WERI-Rb-1 (cell line): ENCODE results near the gene CD52.
"Not testable (repeated sequence)": the region's sequence is repeated elsewhere in the genome, so short reads cannot be mapped to it uniquely, and the experiment has no call there.

Source experiments
- DNase-seq: peaks from one replicate; pipeline ENCODE4 v3.0.0-alpha.2; 2020
- H3K27ac ChIP-seq: fragments of 250-450 bp; sonication (Bioruptor Pico); 2 replicates; pipeline ENCODE4 v1.5.1; 2020; ENCODE audit warnings: mild to moderate bottlenecking, moderate library complexity
- H3K27me3 ChIP-seq: fragments of 250-450 bp; sonication (Bioruptor Pico); 2 replicates; pipeline ENCODE4 v1.5.1; 2021; ENCODE audit warnings: mild to moderate bottlenecking, low read depth, moderate library complexity; ENCODE audit not compliant: insufficient read depth, severe bottlenecking
- H3K36me3 ChIP-seq: fragments of 250-450 bp; sonication (Bioruptor Pico); 2 replicates; pipeline ENCODE4 v1.5.1; 2020; ENCODE audit warnings: mild to moderate bottlenecking, moderate library complexity
- H3K4me3 ChIP-seq: 2 replicates; pipeline ENCODE4 v1.5.1; 2011; ENCODE audit warnings: low read depth, mild to moderate bottlenecking, control low read depth, low read length
- H3K9me3 ChIP-seq: fragments of 250-450 bp; sonication (Bioruptor Pico); 2 replicates; pipeline ENCODE4 v1.5.1; 2021; ENCODE audit warnings: mild to moderate bottlenecking, moderate library complexity; ENCODE audit not compliant: severe bottlenecking
- TF ChIP-seq, protein P1 (sequence below): IDR thresholded peaks from 2 replicates; pipeline ENCODE4 v1.5.1; 2011; ENCODE audit warnings: low read depth, mild to moderate bottlenecking, control low read depth, inconsistent platforms, low read length

Gene CD52

DNA sequence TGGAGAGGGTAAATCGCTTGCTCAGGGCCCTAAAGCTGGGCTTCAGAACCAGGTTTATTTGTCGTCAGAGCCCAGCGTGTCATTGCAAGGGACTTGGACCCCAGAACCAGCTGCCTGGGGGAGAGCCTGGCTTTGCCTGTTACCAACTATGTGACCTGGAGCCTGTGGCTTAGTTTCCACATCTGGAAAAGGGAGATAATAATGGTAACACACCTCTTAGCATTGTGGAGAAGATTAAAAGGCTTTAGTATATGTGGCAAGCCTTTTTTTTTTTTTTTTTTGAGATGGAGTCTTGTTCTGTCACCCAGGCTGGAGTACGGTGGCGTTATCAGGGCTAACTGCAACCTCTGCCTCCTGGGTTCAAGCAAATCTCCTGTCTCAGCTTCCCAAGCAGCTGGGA is 12.5 kb downstream of the CD52 start:
- Histone ChIP-seq H3K36me3 (peaks cover 5% of the 10 kb centered on the region; the same call in 1 of the 2 replicates), H3K27ac (peak overlapping the region; percentile 10), H3K9me3 (no peaks in the 10 kb centered on the region), H3K4me3 (no peak overlapping the region), H3K27me3 (no peaks in the 10 kb centered on the region)
- TF ChIP-seq, protein P1, sequence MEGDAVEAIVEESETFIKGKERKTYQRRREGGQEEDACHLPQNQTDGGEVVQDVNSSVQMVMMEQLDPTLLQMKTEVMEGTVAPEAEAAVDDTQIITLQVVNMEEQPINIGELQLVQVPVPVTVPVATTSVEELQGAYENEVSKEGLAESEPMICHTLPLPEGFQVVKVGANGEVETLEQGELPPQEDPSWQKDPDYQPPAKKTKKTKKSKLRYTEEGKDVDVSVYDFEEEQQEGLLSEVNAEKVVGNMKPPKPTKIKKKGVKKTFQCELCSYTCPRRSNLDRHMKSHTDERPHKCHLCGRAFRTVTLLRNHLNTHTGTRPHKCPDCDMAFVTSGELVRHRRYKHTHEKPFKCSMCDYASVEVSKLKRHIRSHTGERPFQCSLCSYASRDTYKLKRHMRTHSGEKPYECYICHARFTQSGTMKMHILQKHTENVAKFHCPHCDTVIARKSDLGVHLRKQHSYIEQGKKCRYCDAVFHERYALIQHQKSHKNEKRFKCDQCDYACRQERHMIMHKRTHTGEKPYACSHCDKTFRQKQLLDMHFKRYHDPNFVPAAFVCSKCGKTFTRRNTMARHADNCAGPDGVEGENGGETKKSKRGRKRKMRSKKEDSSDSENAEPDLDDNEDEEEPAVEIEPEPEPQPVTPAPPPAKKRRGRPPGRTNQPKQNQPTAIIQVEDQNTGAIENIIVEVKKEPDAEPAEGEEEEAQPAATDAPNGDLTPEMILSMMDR, result no peak
- no peak for DNase-seq

DNA sequence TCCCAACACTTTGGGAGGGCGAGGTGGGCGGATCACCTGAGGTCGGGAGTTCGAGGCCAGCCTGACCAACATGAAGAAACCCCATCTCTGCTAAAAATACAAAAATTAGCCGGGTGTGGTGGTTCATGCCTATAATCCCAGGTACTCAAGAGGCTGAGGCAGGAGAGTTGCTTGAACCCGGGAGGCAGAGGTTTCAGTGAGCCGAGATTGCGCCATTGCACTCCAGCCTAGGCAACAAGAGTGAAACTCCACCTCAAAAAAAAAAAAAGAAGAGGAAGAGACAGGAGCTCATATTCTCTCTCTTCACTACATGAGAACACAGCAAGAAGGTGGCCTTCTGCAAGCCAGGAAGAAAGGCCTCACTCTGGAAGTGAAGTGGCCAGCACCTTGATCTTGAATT is 15.6 kb downstream of the CD52 start:
- not testable (repeated sequence) for H3K9me3 ChIP-seq, H3K4me3 ChIP-seq, DNase-seq, H3K27me3 ChIP-seq, H3K36me3 ChIP-seq, H3K27ac ChIP-seq

DNA sequence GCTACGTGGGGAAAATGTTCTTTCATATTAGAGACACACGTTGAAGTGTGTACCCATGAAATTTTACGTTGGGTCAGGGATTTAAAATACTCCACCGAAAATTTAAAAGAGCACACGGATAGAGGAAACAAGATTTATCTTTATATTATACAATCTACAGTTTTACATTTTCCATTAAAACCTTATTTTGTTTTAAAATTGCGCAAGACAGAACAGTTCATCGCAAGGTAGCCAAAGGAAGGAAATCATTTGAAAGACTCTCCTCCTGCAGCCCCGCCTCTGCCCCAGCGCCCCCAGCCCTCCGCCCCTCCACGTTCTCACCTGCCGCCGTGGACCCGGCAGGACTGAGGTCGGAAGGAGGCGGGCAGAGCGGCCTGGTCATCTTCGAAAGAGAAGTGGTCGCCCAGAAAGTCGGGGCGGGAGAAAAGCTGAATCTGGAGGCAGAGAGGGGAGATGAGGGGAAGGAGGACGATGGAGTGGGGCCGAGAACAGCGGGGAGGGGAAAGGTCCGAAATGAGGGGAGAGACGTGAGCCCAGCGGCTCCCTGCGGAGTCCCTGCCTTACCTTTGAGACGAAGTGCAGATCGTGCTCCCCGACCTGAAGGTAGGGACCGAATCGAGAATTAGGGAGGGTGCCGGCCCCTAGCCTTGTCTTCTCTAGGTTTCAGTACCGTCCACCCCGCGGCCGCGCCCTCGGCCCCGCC is 18.2 kb downstream of the CD52 start:
- Histone ChIP-seq H3K36me3 (no peaks in the 10 kb centered on the region), H3K9me3 (no peaks in the 10 kb centered on the region), H3K4me3 (peak overlapping the region; percentile 58), H3K27ac (peak overlapping the region; percentile 16), H3K27me3 (no peaks in the 10 kb centered on the region)
- peak; percentile 50 for DNase-seq
- TF ChIP-seq, protein P1, result no peak

DNA sequence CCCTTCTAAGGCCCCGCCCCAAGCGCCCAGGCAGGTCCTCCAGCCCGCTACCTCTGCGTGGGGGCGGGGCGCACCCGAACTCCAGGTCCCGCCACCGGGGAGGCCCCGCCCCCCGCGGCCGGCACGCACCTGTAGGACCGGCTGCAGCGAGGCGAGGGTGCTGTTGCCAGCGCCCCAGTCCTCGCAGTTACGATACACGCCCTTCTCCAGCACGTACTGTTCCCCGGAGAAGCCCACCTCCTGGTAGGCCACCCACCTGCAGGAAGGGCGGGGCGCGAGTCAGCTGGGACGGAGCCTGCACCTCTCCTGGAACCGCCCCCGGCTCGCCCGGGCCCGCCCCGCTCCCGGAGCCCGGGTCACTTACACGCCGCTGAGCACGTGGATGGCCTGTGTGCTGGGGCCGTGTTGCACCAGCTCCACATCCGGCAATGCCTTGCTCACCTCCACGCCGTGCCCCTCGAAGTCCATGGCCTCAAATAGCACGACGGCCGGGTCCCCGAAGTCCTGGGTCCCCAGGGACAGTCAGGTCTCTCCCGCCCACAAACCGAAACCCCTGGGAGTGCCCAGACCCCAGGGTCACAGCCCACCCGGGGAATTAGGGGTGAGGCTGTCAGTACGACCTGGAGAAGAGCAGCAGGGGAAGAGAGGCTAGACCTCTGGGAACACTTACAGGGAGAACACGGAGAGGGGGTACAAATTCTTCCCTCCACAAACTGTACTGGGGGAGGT is 18.9 kb downstream of the CD52 start:
- no peaks in the 10 kb centered on the region for H3K27me3 ChIP-seq
- peak overlapping the region; percentile 58 for H3K4me3 ChIP-seq
- H3K9me3 ChIP-seq, result no peaks in the 10 kb centered on the region
- peak overlapping the region; percentile 40 for H3K27ac ChIP-seq
- DNase-seq, result peak; percentile 93
- TF ChIP-seq, protein P1, result no peak
- H3K36me3 ChIP-seq, result no peaks in the 10 kb centered on the region

DNA sequence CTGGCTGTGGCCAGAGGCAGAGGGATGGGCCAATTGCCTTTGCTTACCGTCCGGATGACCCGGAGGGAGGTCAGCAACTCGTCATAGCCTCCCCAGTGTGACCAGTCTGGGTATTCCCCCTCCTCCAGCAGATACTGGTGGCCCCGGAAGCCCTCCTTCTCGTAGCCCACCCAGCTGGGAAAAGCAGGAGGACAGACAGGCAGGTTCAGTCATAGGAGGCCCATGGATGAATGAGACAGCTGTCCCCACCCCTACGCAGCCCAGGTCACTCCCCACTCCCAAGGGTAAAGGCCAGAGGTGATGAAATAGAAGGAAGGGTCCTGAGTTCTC is 19.4 kb downstream of the CD52 start:
- peak overlapping the region; percentile 40 for H3K27ac ChIP-seq
- H3K9me3 ChIP-seq, result no peaks in the 10 kb centered on the region
- no peak for DNase-seq
- no peak overlapping the region for H3K4me3 ChIP-seq
- H3K27me3 ChIP-seq, result no peaks in the 10 kb centered on the region
- H3K36me3 ChIP-seq, result no peaks in the 10 kb centered on the region
- TF ChIP-seq, protein P1, result no peak

DNA sequence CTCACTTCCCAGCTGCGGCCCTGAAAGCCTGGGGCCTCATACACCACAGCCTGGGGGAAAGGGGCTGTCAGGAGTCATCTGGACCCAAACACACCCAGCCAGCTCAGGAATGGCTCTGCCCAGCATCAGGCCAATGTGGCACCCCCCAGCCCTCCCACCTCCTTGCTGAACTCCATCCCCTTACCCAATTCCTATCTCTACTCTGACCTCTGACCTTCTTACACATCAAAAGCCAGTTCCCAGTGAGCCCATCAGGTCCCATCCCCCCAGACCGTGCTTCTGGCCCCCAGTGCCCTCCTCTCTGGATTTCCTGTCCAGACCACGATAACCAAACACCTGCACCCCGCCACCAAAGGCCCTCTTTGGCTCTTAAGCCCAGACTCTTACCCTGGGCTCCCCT is 19.9 kb downstream of the CD52 start:
- no peaks in the 10 kb centered on the region for H3K9me3 ChIP-seq
- H3K27me3 ChIP-seq, result no peaks in the 10 kb centered on the region
- peak overlapping the region; percentile 73; the same call in 1 of the 2 replicates for H3K27ac ChIP-seq
- TF ChIP-seq, protein P1, result no peak
- no peak for DNase-seq
- no peaks in the 10 kb centered on the region for H3K36me3 ChIP-seq
- no peak overlapping the region for H3K4me3 ChIP-seq
